Activated CD8-positive, alpha-beta memory T cell treated with anti-CD3 and anti-CD28 coated beads for 24 hours (primary cell): ENCODE results near the gene CNNM3.

Experiments
- DNase-seq: peaks from one replicate; pipeline ENCODE4 v3.0.0-alpha.2; 2020

The CNNM3 gene

GRCh38 chr2:96866149-96866548, 50.1 kb downstream of the CNNM3 start:
- no peak for DNase-seq

- DNase-seq, result no peak
These were observed 50.5 kb downstream of the CNNM3 start for GRCh38 chr2:96866586-96866985.

- DNase-seq, result no peak
These were observed 51.1 kb downstream of the CNNM3 start for GRCh38 chr2:96866986-96867755.

- DNase-seq, result peak; percentile 70
These were observed 51.9 kb downstream of the CNNM3 start for GRCh38 chr2:96867756-96868554.

- DNase-seq, result peak; percentile 82
These were observed 52.6 kb downstream of the CNNM3 start for GRCh38 chr2:96868555-96869280.

GRCh38 chr2:96869281-96869821, 53.3 kb downstream of the CNNM3 start:
- no peak for DNase-seq

- DNase-seq, result peak; percentile 83
These were observed 54.0 kb downstream of the CNNM3 start, which contains the start of gene SEMA4C for GRCh38 chr2:96869822-96870625. SEMA4C (minus strand) TSS chr2:96870080; CDS start chr2:96867886, 2,194 bp downstream.

DNA sequence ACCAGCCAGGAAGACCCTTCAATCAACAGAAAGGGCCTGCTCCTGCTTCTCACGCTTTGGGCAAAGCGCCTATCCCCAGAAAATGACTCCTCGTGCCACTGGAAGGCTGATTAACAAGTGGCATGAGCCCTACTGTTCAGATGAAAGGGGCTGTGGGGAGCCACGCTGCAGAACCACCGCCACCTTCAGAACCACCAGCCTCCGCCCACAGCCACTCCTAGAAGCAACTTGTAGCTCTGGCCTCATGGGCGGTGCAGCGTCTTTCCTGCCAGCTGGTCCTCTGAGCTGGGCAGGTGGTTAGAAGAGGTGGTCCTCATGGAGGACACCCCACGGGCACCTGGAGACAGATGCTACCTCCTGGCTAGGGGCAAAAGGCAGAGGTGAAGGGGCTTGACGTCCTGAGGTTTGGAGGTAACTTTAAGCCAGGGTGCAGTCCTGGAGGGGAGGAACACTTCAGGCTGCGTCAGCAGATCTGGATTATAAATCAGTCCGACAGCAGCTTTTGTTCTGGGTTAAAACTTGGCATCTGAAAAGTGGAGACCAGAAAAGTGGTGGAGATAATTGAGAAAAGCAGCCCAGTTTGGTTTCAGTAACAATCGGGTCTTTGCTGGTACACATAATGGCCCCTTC, 54.7 kb downstream of the CNNM3 start:
- peak; percentile 81 for DNase-seq

DNA sequence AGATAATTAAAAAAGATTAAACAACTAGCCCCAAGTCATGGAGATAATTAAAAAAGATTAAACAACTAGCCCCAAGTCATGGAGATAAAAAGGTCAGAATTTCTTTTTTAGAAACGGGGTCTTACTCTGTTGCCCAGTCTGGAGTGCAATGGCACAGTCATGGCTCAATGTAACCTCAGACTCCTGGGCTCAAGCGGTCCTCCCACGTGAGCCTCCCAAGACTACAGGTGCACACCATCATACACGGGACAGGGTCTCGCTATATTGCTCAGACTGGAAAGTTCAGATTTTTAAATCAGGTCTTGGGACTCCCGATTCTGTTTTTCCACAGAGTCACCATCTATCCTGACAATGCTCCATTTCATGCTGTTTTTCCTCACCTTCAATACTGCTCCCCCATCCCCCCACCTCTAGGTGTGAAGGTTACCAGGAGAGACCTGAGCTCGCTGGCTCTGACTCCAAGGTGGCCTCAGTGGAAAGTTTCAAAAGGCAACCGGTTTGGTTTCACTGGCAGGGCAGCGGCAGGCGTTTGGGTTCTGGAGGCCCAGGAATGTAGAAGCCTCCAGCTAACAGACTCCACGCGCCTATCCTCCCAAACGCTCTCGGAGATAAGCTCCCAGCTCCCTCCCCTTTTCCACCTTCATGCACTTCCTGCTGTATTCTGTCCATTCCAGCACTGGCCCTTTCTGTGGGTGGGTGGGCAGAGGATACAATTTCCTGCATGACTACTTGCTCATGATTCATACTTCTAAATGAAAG, 56.7 kb downstream of the CNNM3 start:
- DNase-seq, result no peak

GRCh38 chr2:96873651-96874096, 57.6 kb downstream of the CNNM3 start:
- no peak for DNase-seq

- DNase-seq, result no peak
These were observed 58.2 kb downstream of the CNNM3 start for GRCh38 chr2:96874198-96874831.

GRCh38 chr2:96875498-96876268, 59.6 kb downstream of the CNNM3 start:
- no peak for DNase-seq

DNA sequence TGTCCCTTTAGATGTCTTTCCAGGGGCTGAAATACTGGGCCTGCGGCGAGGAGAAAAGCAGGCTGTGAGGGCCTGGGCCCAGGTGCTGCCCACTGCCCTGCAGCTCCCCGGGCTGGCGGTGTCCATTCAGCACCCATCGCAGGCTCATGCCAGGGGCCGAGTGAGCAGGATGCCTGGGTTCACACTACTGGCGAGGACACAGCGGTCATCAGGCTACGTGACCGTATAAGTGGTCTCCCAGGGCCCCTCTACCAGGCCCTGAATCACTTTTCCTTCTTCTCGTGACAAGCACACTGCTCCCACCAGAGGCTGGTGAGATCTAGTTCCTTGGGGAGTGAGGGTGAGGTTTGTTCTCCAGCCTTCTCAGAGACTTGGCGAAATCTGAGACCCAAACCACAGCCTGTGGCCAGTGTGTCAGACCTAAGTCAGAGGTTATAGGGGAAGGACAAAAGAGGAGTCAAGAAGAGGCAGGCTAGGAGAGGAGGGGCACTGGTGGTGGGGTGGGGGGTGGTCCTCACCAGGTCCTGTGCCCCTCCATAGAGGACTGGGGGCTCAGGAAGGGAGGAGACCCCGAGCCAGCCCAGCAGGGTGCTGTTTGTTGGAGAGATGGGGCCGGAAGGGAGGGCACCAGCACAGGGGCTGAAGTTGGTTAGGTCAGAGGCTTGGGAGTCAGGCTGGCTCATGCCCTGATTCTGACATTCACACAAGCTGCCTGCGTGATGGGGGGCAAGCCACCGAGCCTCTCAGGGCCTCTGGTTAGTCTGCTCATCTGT, 60.4 kb downstream of the CNNM3 start:
- DNase-seq, result no peak

GRCh38 chr2:96877042-96877451, 61.0 kb downstream of the CNNM3 start:
- DNase-seq, result no peak

- no peak for DNase-seq
These were observed 61.6 kb downstream of the CNNM3 start for GRCh38 chr2:96877631-96878092.

DNA sequence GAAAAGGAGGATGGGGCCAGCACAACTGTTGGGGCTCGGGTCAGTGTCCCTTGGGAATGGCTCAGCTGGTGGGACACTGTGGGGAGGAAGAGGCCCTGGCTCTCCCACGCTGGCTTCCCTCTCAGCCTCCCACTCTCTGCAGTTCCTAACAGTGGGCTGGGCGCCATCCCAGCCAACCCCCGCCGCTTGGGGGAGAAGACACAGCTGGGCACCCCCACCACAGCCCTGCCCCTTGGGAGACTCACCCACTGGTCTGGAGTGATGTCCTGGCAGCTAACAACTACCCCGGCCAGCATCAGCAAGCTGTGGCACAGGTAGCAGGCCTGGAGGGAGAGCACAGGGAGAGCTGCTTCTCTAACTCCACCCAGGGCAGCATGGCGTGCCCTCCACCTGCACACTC, 62.1 kb downstream of the CNNM3 start:
- no peak for DNase-seq

GRCh38 chr2:96878796-96879544, 62.9 kb downstream of the CNNM3 start:
- DNase-seq, result no peak

GRCh38 chr2:96879545-96880040, 63.5 kb downstream of the CNNM3 start:
- no peak for DNase-seq
